Panc1 (cell line): Measurements from ENCODE around the gene LRRC36. TPM values are rescaled to one million over a fixed set of nuclear protein-coding genes. Genes with fewer than 3 reads are reported as not detected.
"Not testable (repeated sequence)": the region's sequence is repeated elsewhere in the genome, so short reads cannot be mapped to it uniquely, and the experiment has no call there.

Experiments used
- ATAC-seq: fragments of 200-7000 bp; cut with Tn5 transposase; 2 replicates; pipeline ENCODE4 v1.9.1; 2020; ENCODE audit warnings: mild to moderate bottlenecking, moderate library complexity
- BruUV-seq: library from RNA; stranded (reverse); fragments of 400-500 nt; replicated peaks from 2 replicates; lab custom pipeline; 2021; lab: Mats Ljungman, UMichigan
- CTCF ChIA-PET: fragments of 300-600 bp; sonication (Branson Sonifier 250); formaldehyde crosslinking; loops from one replicate; lab custom pipeline; 2022; ENCODE audit warnings: antibody characterized with exemption; lab: Charles Lee
- POLR2A ChIA-PET: fragments of 300-600 bp; sonication (Branson Sonifier 250); formaldehyde crosslinking; loops from one replicate; lab custom pipeline; 2022; ENCODE audit warnings: antibody characterized with exemption; lab: Charles Lee
- DNase-seq: peaks from one replicate; pipeline ENCODE4 v3.0.0-alpha.2; 2010; ENCODE audit warnings: low read depth, low spot score
- H3K27ac ChIP-seq: 2 replicates; pipeline ENCODE4 v1.5.1; 2011; ENCODE audit warnings: mild to moderate bottlenecking, low read length, inconsistent platforms
- H3K27me3 ChIP-seq: fragments of 200-500 bp; sonication (Bioruptor generic); 2 replicates; pipeline ENCODE4 v1.6.0; 2014; ENCODE audit warnings: low read length, inconsistent platforms; ENCODE audit not compliant: control insufficient read depth, insufficient read depth
- H3K36me3 ChIP-seq: fragments of 200-500 bp; sonication (Bioruptor generic); 2 replicates; pipeline ENCODE4 v1.5.1; 2014; ENCODE audit warnings: inconsistent platforms, mild to moderate bottlenecking, low read length, moderate library complexity; ENCODE audit not compliant: control insufficient read depth, insufficient read depth
- H3K4me1 ChIP-seq: 2 replicates; pipeline ENCODE4 v1.5.1; 2011; ENCODE audit warnings: inconsistent platforms, mild to moderate bottlenecking, low read length, moderate library complexity; ENCODE audit not compliant: control insufficient read depth, insufficient read depth
- H3K4me3 ChIP-seq, 2 experiments: 2 replicates each; pipeline ENCODE4 v1.5.1; 2011 to 2012; ENCODE audit warnings: low read depth in 2 of 2, low read length in 2 of 2, mild to moderate bottlenecking in 2 of 2, inconsistent platforms in 1 of 2, moderate library complexity in 1 of 2
- H3K9me3 ChIP-seq: fragments of 200-500 bp; sonication (Bioruptor generic); 2 replicates; pipeline ENCODE4 v1.5.1; 2014; ENCODE audit warnings: low read depth, mild to moderate bottlenecking, inconsistent platforms, low read length, moderate library complexity; ENCODE audit not compliant: control insufficient read depth, insufficient read depth
- CTCF ChIP-seq: fragments of 450-650 bp; IDR thresholded peaks from 2 replicates; pipeline ENCODE4 v1.5.1; 2017; ENCODE audit warnings: mild to moderate bottlenecking
- POLR2AphosphoS5 ChIP-seq: IDR thresholded peaks from 2 replicates; pipeline ENCODE4 v1.6.1; 2012; ENCODE audit warnings: mild to moderate bottlenecking, low read depth, low read length, moderate library complexity
- REST ChIP-seq, 2 experiments: IDR thresholded peaks; 2 replicates each; pipeline ENCODE4 v1.6.1; 2011 to 2012; ENCODE audit warnings: low read depth in 2 of 2, control low read depth in 1 of 2, low read length in 1 of 2, mild to moderate bottlenecking in 1 of 2, moderate library complexity in 1 of 2; ENCODE audit not compliant: insufficient read depth in 1 of 2
- SIN3A ChIP-seq: IDR thresholded peaks from 2 replicates; pipeline ENCODE4 v1.6.1; 2012; ENCODE audit warnings: low read depth, mild to moderate bottlenecking, low read length, moderate library complexity, borderline replicate concordance; ENCODE audit not compliant: insufficient read depth
- TCF7L2 ChIP-seq: IDR thresholded peaks from 2 replicates; pipeline ENCODE4 v1.6.1; 2011; ENCODE audit warnings: mild to moderate bottlenecking, low read depth, low read length, inconsistent platforms
- in situ Hi-C: cut with HindIII; loops from 2 replicates; pipeline ENCODE4 v1.10.0; 2016; ENCODE audit warnings: low sequenced_read_pairs, low pct_unique_long_range_greater_than_20kb
- intact Hi-C: fragments of 100-400 bp; cut with micrococcal nuclease; formaldehyde crosslinking; loops from one replicate; pipeline ENCODE4 v1.10.0; 2022; ENCODE audit not compliant: unreplicated experiment
- total RNA-seq: library from RNA; stranded (reverse); gene quantifications from one replicate; pipeline ENCODE4 v1.2.1, GENCODE V29; 2021; ENCODE audit not compliant: unreplicated experiment

LRRC36 gene
- total RNA-seq, 1 experiment from 2014 or later: 0.54 TPM

GRCh38 chr16:67359540-67360269 lies 33.1 kb downstream of the LRRC36 start:
- H3K4me1 ChIP-seq, DNase-seq, H3K36me3 ChIP-seq, H3K27ac ChIP-seq, H3K27me3 ChIP-seq, ATAC-seq, BruUV-seq, intact Hi-C loops, POLR2A ChIA-PET, CTCF ChIA-PET, H3K9me3 ChIP-seq, H3K4me3 ChIP-seq, in situ Hi-C loops: not testable (repeated sequence)

GRCh38 chr16:67361038-67361437 lies 34.4 kb downstream of the LRRC36 start:
- H3K4me3 ChIP-seq: no peak overlapping the region
- no peaks in the 10 kb centered on the region for H3K36me3 ChIP-seq
- no TSS peak for BruUV-seq
- ChIA-PET CTCF (no interaction called here), POLR2A (no interaction called here)
- no peaks in the 10 kb centered on the region for H3K4me1 ChIP-seq
- H3K9me3 ChIP-seq: no peaks in the 10 kb centered on the region
- TF ChIP-seq CTCF (no peak), SIN3A (no peak), POLR2AphosphoS5 (no peak)
- ATAC-seq (no peak), DNase-seq (no peak)
- H3K27me3 ChIP-seq: no peaks in the 10 kb centered on the region
- intact Hi-C loops (no loop called here), in situ Hi-C loops (no loop called here)
- H3K27ac ChIP-seq: no peak overlapping the region

GRCh38 chr16:67364600-67365235 lies 38.1 kb downstream of the LRRC36 start:
- no peaks in the 10 kb centered on the region for H3K27me3 ChIP-seq
- intact Hi-C loops (no loop called here), in situ Hi-C loops (no loop called here)
- TF ChIP-seq POLR2AphosphoS5 (no peak), CTCF (no peak), TCF7L2 (no peak), SIN3A (no peak), REST (IDR thresholded peaks at IDR 0.05; ENCODE audit: insufficient read depth in 1 of 2, low read depth in 2 of 2, low read length in 1 of 2) (no peak)
- BruUV-seq: no TSS peak
- no peak for DNase-seq
- ChIA-PET CTCF (no interaction called here), POLR2A (no interaction called here)
- no peaks in the 10 kb centered on the region for H3K4me1 ChIP-seq
- H3K36me3 ChIP-seq: no peaks in the 10 kb centered on the region
- no peak for ATAC-seq
- no peak overlapping the region for H3K27ac ChIP-seq
- H3K4me3 ChIP-seq: no peak overlapping the region
- H3K9me3 ChIP-seq: no peaks in the 10 kb centered on the region
